ENCODE results near the gene AK6.
"Not testable (repeated sequence)": the region's sequence is repeated elsewhere in the genome, so short reads cannot be mapped to it uniquely, and the experiment has no call there.

AK6 gene

DNA sequence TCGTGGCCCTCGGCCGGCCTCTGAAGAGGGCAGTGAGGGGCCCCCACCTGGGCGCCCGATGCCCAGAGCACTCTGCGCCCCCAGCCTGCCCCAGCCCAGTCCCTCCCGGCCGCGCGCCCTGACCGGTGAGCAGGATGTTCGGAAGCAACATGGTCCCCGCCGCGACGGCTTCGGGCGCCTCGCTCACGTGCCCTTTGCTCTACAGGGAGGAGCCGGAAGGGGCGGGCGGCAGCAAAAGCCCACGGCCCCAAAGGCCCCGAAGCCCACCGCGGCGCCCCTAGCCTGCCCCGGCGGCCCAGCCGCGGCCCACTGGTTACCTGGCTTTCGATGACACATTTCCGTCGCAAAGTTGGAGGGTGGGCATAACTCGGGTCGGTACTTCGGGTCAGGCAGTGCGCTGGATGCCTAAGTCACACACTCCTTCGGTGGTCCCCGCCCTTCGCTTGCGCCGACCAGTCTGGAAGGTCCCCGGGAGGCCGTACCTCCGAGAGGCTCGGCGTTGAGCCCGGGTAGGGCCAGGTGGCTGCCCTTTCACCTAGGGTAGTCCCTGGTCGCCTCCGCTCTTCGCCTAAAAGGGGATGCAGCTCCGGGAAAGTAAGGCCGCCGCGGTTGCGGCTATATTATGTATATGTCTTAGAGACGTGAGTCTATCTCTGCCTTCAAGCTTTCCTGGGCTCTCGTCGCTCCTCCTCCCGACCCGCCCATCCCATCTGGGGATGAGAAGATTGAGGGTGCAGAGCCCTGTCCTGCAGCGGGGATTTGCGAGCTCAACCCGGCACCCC is at the start of gene AK6, which contains the start of the genes RAD17 and TAF9:
Gene AK6, minus strand, starts transcription at position 181 of the 782 bp plus-strand sequence. Its CDS starts 30 bp downstream, at position 151.
Gene RAD17, plus strand, starts transcription at position 479 of the 782 bp plus-strand sequence. CDS start 2,391 bp downstream, outside the sequence.
Gene TAF9, minus strand, starts transcription at position 181 of the 782 bp plus-strand sequence. CDS start 3,783 bp downstream, outside the sequence.
- peak; percentile 97 for DNase-seq

GRCh38 chr5:69418554-69418953 is 49.2 kb upstream of the AK6 start:
- no peak for DNase-seq

GRCh38 chr5:69416699-69417098 is 47.4 kb upstream of the AK6 start:
- no peak for DNase-seq

- DNase-seq, result no peak
These were observed 46.9 kb upstream of the AK6 start for GRCh38 chr5:69416180-69416579.

DNA sequence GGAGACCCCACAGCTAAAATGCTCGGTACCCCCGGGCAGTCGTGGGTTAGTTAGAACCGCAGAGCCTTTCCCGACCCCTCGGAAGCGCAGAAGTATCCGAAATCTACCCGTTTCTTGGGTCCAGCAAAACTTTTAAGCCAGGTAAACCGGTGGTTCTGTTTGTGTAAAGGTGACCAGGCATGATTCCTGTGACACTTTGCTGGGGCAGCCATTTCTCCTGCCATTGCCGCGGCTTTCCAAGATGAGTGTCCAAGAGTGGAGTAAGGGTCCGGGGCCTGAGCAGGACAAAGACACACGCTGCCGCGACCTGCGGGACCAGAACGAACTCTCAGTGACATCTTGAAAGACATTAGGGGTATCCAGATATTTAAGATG is 46.3 kb upstream of the AK6 start:
- no peak for DNase-seq

DNA sequence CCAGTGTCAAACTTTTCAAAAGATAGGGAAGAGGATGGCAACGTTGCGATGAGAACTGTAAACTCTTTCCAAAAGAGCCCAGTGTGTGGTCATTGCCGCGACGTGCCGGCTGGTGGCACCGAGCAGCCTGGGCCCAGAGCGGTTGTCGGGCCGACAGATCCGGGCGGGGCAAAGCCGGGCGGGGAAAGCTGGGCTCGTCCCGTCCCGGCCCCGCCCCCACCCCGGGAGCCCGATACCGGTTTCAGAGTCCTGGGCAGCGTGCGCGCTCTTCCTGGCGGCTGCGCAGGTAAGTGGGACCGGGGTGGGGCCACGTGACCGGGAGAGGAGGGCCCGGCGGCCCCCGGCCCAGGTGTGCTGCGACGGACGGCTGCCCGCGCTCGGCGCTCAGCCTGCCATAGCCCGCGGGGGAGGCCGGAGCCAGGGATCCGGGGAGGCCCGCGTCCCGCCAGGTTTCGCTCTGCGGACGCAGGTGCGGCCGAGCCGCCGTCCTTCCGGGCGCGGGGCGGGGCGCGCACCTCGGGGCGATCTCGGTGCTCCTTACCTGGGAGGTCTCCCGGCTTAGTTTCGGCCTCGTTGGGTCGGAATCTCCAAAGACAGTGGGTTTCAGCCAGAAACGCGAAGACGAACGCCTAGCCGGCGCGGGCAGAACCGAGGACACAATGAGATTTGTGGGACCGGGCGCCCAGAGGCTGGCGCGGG is 45.7 kb upstream of the AK6 start, which contains the start of gene MARVELD2:
Gene MARVELD2, plus strand, starts transcription at position 232 of the 699 bp plus-strand sequence. CDS start 4,270 bp downstream, outside the sequence.
- DNase-seq, result no peak

GRCh38 chr5:69404659-69405330 is 35.5 kb upstream of the AK6 start:
- DNase-seq, result peak; percentile 85

DNA sequence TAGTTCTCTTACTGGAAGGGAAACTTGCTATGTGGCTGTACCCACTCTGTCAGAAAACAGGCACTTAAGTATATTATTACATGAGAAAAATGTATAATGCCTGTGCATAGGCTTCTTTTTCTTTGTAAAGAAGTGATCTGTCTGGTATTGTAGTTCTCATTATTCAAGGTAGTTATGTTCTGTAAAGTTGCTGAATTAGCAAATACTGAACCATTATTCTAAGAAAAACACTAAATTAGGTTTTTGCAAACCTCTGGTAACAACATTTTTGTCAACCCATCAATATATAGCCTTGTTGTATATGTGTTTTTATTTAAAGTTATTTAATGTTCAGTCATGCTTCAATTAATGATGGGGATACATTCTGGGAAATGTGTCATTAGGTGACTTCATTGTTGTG is 9.1 kb upstream of the AK6 start:
- DNase-seq, result no peak

DNA sequence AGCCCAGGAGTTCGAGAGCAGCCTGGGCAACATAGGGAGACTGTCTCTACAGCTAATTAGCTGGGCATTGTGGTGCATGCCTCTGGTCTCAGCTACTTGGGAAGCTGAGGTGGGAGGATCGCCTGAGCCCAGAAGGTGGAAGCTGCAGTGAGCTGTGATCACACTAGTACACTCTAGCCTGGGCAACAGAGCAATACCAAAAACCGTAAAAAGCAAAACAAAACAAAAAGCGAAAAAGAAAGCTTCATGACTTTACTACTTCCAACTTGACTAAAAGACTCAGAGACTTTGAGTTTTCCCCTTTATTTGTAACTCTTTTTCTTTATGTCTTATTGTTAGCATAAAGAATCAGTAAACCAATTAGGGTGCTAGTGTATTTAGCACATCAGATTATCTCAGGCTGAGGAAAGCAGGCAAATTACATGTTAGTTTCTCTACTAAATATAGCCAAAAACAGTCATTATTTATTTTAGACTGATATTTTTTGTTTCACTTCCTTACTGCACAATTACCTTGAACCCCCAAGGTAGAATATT is 5.7 kb upstream of the AK6 start:
- no peak for DNase-seq

GRCh38 chr5:69372394-69372793 is 3.1 kb upstream of the AK6 start:
- peak; percentile 9 for DNase-seq

DNA sequence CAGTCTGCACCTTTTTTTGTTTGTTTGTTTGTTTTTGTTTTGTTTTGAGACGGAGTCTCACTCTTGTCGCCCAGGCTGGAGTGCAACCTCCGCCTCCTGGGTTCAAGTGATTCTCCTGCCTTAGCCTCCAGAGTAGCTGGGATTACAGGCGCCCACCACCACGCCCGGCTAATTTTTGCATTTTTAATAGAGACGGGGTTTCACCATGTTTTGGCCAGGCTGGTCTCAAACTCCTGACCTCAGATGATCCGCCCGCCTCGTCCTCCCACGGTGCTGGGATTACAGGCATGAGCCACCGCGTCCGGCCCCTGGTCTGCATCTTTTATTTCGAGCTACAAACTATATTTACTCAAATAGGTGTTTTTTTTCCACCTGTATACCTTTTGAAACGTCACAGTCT is 1.0 kb upstream of the AK6 start:
- not testable (repeated sequence) for DNase-seq

DNA sequence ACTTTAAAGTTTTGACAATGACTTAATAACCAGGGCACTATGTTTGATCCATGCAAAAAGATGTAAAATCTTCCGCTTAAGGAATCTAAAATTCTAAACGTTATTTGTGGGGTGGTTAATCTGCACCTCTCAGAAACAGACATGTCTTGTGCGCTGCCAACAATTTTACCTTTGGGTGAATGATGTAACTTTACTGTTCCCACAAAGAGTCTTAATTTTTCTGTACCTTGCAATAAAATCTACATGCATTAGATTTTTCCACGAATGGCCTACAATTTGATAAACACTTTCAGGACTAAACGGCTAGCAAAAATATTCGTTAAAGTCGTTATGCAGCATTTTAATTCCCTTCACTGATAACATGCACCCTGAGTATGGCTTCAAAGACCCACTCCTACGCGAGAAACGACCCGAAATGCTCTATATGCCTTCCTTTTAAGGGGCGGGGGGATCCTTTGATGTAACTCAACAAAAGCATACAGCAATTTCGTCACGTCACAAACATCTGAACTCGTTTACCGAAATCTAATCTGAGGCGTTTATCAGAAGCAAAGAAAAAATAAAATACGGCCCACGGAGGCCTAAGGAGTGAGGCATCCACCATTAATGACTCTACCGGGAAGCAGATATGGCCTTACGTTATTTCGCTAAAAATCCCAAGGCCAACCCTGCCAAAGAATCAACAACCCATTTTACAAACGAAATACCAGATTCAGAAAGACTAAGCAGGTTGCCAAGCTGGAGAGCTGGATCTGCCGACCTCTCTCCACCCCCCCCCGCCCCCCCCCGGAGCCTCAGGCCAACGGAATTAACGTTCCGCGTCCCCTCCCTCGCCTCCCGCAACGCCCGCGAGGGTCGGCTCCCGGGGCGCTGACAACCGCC is 621 bp downstream of the AK6 start:
- DNase-seq, result peak; percentile 81

- DNase-seq, result peak; percentile 50
These were observed 1.5 kb downstream of the AK6 start for GRCh38 chr5:69367697-69368279.

- DNase-seq, result no peak
These were observed 4.5 kb downstream of the AK6 start for GRCh38 chr5:69364850-69365249.

- peak; percentile 21 for DNase-seq
These were observed 4.9 kb downstream of the AK6 start for GRCh38 chr5:69364414-69364813.

GRCh38 chr5:69360442-69360841 is 8.9 kb downstream of the AK6 start:
- DNase-seq, result no peak

- no peak for DNase-seq
These were observed 9.6 kb downstream of the AK6 start for GRCh38 chr5:69359699-69360098.

DNA sequence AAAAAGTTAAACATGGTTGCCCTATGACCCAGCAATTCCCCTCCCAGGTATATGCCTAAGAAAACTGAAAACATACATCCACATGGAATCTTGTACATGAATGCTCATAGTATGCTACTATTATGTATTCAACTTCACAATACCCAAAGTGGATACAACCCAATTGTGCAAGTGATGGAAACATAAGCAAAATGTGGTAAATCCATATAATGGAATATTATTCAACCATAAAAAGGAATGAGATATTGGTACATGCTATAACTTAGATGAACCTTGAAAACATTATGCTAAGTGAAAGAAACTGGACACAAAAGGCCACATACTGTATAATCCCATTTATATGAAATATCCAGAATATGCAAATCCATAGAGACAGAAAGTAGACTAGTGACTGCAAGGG is 18.7 kb downstream of the AK6 start:
- DNase-seq, result no peak

DNA sequence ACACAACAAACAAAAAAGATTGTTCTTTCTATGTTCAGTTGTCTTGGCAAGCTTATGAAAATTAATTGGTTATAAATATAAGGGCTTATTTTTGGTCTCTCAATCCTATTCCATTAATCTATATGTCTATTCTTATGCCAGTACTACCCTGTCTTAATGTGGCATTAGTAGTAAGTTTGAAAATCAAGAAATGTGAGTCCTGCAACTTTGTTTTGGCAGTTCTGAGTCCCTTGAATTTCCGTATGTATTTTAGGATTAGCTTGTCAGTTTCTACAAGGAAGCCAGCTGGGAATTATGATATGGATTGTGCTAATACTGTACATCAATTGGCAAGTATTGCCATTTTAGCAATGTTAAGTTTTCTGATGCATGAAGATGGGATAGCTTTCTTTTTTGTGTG is 26.2 kb downstream of the AK6 start:
- no peak for DNase-seq

DNA sequence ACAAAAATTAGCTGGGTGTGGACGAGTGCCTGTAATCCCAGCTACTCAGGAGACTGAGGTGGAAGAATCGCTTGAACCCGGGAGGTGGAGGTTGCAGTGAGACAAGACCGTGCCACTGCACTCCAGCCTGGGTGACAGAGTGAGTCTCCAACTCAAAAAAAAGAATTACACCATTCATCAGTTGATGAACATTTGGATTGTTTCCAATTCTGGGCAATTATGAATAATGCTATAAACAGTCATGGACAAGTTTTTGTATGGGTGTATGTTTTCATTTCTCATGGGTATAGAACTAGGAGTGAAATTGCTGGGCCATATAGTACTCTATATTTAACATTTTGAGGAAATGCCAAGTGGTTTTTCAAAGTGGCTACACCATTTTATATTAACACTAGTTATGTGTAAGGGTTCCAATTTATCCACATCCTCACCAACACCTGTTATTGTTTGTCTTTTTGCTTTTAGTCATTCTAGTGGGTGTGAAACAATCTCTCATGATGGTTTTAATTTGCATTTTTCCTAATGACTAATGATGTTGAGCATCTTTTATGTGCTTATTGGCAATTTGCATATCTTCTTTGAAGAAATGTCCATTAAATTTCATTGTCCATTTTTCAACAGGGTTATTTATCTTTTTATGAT is 27.7 kb downstream of the AK6 start:
- no peak for DNase-seq

DNA sequence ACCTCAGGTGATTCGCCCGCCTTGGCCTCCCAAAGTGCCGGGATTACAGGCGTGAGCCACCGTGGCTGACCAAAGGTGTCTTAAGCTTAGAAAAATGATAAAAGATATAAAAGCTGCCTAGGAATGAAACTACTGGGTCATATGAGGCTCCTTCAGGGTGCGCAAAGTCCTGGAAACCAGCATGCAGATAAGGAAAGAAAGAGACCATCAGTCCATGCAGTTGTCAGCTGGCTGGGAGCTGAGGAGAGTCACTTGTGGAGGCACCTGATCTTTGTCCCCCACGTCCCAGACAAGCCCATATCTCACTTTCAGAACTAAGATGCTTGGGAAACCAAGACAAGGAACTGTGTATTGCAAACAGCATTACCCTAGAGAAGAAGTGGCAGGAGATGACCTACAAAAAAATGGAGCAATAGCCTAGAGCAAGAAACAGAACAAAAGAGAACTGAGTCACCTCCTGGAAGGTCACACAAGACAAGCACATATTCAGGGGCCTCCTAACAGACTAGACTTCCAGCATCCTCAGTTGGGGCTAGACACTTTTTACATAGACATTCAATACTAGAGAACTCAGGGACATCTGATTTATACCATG is 33.9 kb downstream of the AK6 start:
- no peak for DNase-seq
